ENCODE results near the gene HDAC11.

- no peak for TF ChIP-seq CTCF (IDR thresholded peaks at IDR 0.05)
- TF ChIP-seq ZFX (IDR thresholded peaks at IDR 0.05; ENCODE audit: borderline replicate concordance) = no peak
Observed at GRCh38 chr3:13509816-13510192, 29.7 kb downstream of the HDAC11 start.

Data from 22Rv1 (cell line).